Adrenal gland (tissue), 12 donors: Measurements from ENCODE around the gene FMNL3. TPM values are rescaled to one million over a fixed set of nuclear protein-coding genes. Genes with fewer than 3 reads are reported as not detected.
A peak's percentile ranks its signal among the peaks of the same experiment; 100 is the strongest.

Experiments
- DNase-seq, 7 donors: peaks; one replicate each; pipeline ENCODE4 v3.0.0-alpha.2; 2019 to 2020
- H3K27ac ChIP-seq, 5 donors: fragments of 200-600 bp; sonication (generic) in 4 of 5; 1 replicate in 3 of 5; 2 replicates in 2 of 5; pipeline versions ENCODE4 v1.5.1 to v1.8.0; 2016 to 2020; ENCODE audit warnings: mild to moderate bottlenecking in 1 of 5
- H3K27me3 ChIP-seq: fragments of 200-600 bp; 2 replicates; pipeline ENCODE4 v1.8.0; 2021
- H3K36me3 ChIP-seq, 2 donors: fragments of 200-600 bp; replicated peaks in 1 of 2; 1 replicate in 1 of 2; 2 replicates in 1 of 2; pipeline versions ENCODE4 v1.5.1 to v1.8.0; 2018 to 2022
- H3K4me1 ChIP-seq, 2 donors: fragments of 200-600 bp; replicated peaks in 1 of 2; 1 replicate in 1 of 2; 2 replicates in 1 of 2; pipeline versions ENCODE4 v1.5.1 to v1.8.0; 2018 to 2021
- H3K4me3 ChIP-seq, 4 donors: fragments of 200-600 bp; sonication (generic) in 3 of 4; one replicate each; pipeline ENCODE4 v1.5.1; 2016 to 2018
- H3K9me3 ChIP-seq, 3 donors: fragments of 200-600 bp; sonication (generic) in 1 of 3; replicated peaks in 1 of 3; 1 replicate in 2 of 3; 2 replicates in 1 of 3; pipeline versions ENCODE4 v1.5.1 to v1.8.0; 2016 to 2021
- POLR2A ChIP-seq, 2 donors: fragments of 450-650 bp; IDR thresholded peaks; one replicate each; pipeline ENCODE4 v1.6.1; 2017; ENCODE audit warnings: antibody characterized with exemption in 2 of 2, mild to moderate bottlenecking in 2 of 2, moderate library complexity in 1 of 2
- WGBS, 4 donors: extraction: QIAGEN DNeasy Blood & Tissue Kit in 2 of 4; methylation state at CpG; one replicate each; pipeline versions ENCODE4 v1.1.5 to v1.1.7; 2013 to 2017; 5-methylcytosine and 5-hydroxymethylcytosine counted together
- intact Hi-C, 2 donors: fragments of 100-400 bp; cut with DNase I; formaldehyde crosslinking; loops; one replicate each; pipeline versions ENCODE4 v1.14.1 to v1.15.0; 2022 to 2023
- polyA plus RNA-seq, 3 donors: library from polyadenylated mRNA; stranded (reverse); fragments of 200-250 nt in 2 of 3; fragments of 350-450 nt in 1 of 3; fragmentation: Illumina TruSeq in 1 of 3; extraction: RNeasy Lipid Tissue Mini Kit (QIAGEN cat#74804) in 1 of 3; gene quantifications; one replicate each; pipeline ENCODE4 v1.2.3, GENCODE V29; 2013 to 2014
- total RNA-seq, 9 donors: library from RNA; depleted of rRNA in 4 of 9; stranded (reverse); fragments of >200 nt in 4 of 9; fragments of 120-200 nt in 1 of 9; fragmentation: NEBNext Ultra II Directional in 1 of 9; extraction: Animal tissue kit (Norgen Biotek cat#: 25700) in 1 of 9; gene quantifications; one replicate each; pipeline versions ENCODE4 v1.1.0 to v1.2.4, GENCODE V29; 2013 to 2023
- TF ChIP-seq, protein P1 (sequence below), 6 experiments: fragments of 450-650 bp in 4 of 6; fragments of 200-600 bp in 2 of 6; sonication (generic) in 1 of 6; IDR thresholded peaks; 1 replicate in 5 of 6; 2 replicates in 1 of 6; pipeline versions ENCODE4 v1.5.1 to v1.8.0; 2016 to 2021; ENCODE audit warnings: antibody characterized with exemption in 6 of 6, mild to moderate bottlenecking in 2 of 6, moderate library complexity in 1 of 6
- donor health status: healthy with polysubstance abuse.
- donor health status: Bipolar disorder and iron deficiency.
- donor health status: DM: yes; HTN: yes; CAD: no.
- donor health status: DM: no; HTN: no; CAD: no.
- donor health status: DM: no; HTN: no; CAD: no.
- donor health status: DM: yes; HTN: yes; CAD: no.

The FMNL3 gene
- total and polyA plus RNA-seq, 12 donors = 4.7 to 24.1 (median 15.0) TPM

DNA sequence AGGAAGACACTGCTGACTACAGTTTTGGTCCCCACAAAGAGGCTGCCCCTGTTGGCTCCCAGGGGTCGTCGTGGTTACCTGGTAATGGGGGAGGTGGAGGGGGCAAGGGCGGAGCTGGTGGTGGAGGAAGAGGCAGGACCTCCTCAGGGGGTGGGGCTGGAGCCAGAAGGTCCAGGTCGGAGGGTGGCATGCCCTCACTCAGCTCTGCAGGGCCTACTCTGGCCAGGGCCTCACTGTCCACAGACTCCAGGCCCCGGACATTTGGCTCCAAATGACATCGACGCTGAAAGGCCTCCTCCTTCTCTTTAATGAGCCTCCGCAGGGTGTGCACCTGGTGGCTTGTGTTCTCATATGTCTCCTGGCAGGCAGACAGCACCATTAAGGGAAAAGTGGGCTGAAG, 55.4 kb downstream of the FMNL3 start:
- Histone ChIP-seq H3K27ac (no peak overlapping the region), H3K4me3 (no peak overlapping the region), H3K9me3 (no peaks in the 10 kb centered on the region), H3K36me3 (peaks cover 0 to 42% of the 10 kb centered on the region in 2 donors), H3K27me3 (no peaks in the 10 kb centered on the region), H3K4me1 (no peaks in the 10 kb centered on the region)
- no peak for DNase-seq
- 73 to 79% (median 75%) methylated on average over 7 to 8 of the region's 8 CpGs for WGBS, 4 donors
- intact Hi-C loops = no loop called here
- TF ChIP-seq POLR2A (IDR thresholded peaks at IDR 0.05) = no peak
- TF ChIP-seq, protein P1, sequence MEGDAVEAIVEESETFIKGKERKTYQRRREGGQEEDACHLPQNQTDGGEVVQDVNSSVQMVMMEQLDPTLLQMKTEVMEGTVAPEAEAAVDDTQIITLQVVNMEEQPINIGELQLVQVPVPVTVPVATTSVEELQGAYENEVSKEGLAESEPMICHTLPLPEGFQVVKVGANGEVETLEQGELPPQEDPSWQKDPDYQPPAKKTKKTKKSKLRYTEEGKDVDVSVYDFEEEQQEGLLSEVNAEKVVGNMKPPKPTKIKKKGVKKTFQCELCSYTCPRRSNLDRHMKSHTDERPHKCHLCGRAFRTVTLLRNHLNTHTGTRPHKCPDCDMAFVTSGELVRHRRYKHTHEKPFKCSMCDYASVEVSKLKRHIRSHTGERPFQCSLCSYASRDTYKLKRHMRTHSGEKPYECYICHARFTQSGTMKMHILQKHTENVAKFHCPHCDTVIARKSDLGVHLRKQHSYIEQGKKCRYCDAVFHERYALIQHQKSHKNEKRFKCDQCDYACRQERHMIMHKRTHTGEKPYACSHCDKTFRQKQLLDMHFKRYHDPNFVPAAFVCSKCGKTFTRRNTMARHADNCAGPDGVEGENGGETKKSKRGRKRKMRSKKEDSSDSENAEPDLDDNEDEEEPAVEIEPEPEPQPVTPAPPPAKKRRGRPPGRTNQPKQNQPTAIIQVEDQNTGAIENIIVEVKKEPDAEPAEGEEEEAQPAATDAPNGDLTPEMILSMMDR (IDR thresholded peaks at IDR 0.05) = no peak

DNA sequence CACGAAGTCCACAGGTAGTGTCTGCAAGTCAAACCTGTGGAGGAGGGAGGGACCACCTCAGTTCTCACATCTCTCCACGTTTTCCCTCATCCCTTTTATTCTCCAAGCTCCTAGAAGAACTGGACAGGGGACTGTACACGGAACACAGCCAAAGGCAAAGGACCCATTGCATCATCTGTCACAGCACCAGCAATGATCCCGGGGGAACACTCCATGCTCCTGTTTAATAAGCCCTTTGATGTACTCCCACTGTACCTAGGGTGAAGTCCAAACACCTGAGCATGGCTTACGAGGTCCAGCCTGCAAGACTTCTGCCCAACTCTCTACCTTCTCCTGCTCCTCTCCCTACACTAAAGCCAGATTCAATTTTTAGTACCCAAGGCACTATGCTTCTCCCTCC, 57.3 kb downstream of the FMNL3 start:
- Histone ChIP-seq H3K27me3 (no peaks in the 10 kb centered on the region), H3K27ac (no peak overlapping the region), H3K9me3 (no peaks in the 10 kb centered on the region), H3K4me3 (no peak overlapping the region), H3K36me3 (peaks cover 0 to 50% of the 10 kb centered on the region in 2 donors), H3K4me1 (no peaks in the 10 kb centered on the region)
- intact Hi-C loops = no loop called here
- no peak for DNase-seq
- TF ChIP-seq, protein P1 (IDR thresholded peaks at IDR 0.05) = no peak
- no peak for TF ChIP-seq POLR2A (IDR thresholded peaks at IDR 0.05)
- WGBS, 4 donors = 80 to 85% (median 84%) methylated on average over 5 of the region's 5 CpGs

DNA sequence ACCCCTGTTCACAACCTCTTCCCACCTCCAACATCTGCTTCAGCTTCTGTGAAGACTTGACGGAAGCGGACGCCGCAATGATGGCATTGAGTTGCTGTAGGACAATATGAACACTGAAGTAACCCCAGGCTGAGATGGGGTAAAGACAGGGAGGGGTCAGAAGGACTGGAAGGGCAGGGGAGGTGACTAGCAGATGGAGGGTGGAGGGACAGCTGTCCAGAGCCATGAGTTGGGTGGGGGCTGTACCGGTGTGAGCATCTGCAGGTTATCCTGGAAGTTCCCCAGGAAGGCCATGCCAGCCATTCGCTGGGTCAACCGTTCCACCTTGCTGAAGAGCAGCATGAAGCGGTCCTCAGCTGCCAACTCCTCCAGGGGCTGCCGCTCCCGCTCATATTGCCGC, 57.8 kb downstream of the FMNL3 start:
- intact Hi-C loops = no loop called here
- Histone ChIP-seq H3K4me1 (no peaks in the 10 kb centered on the region), H3K4me3 (no peak overlapping the region), H3K9me3 (no peaks in the 10 kb centered on the region), H3K36me3 (peaks cover 0 to 51% of the 10 kb centered on the region in 2 donors), H3K27me3 (no peaks in the 10 kb centered on the region), H3K27ac (no peak overlapping the region)
- DNase-seq = no peak
- 93 to 99% (median 96%) methylated on average over 8 to 11 of the region's 11 CpGs for WGBS, 4 donors
- TF ChIP-seq POLR2A (IDR thresholded peaks at IDR 0.05) = no peak
- TF ChIP-seq, protein P1 (IDR thresholded peaks at IDR 0.05) = no peak

DNA sequence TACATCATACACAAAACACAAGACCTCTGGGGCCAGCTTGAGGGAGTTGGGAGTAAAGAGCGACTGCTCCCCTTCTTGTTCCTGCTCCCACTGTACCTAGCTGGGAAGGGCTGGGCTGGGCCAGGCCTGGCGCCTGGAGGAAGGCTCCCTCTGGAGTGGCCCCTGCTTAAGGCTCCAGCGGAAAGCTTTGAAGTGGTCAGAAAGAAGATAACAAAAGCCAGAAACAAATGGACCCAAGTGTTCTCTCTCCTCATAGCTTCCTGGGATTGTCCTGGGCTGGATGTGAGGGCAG, 58.5 kb downstream of the FMNL3 start:
- TF ChIP-seq, protein P1 (IDR thresholded peaks at IDR 0.05) = no peak
- no peak for TF ChIP-seq POLR2A (IDR thresholded peaks at IDR 0.05)
- intact Hi-C loops = no loop called here
- no peaks in the 10 kb centered on the region for H3K9me3 ChIP-seq
- H3K4me3 ChIP-seq = no peak overlapping the region
- H3K27ac ChIP-seq = peak overlapping the region in 1 of 5 donors; percentile 49
- peaks cover 0 to 56% of the 10 kb centered on the region in 2 donors for H3K36me3 ChIP-seq
- no peak for DNase-seq
- 81 to 93% (median 87%) methylated on average over 3 of the region's 3 CpGs for WGBS, 4 donors
- no peaks in the 10 kb centered on the region for H3K4me1 ChIP-seq
- H3K27me3 ChIP-seq = no peaks in the 10 kb centered on the region
